Measurements from ENCODE around the gene RND3. TPM values are rescaled to one million over a fixed set of nuclear protein-coding genes. Genes with fewer than 3 reads are reported as not detected.

RND3 gene
- total RNA-seq, 2 experiments from 2014 or later = not detected

GRCh38 chr2:150530168-150530567 is 42.7 kb upstream of the RND3 start:
- BruUV-seq (replicated peaks) = no TSS peak
- Histone ChIP-seq H3K4me2 (ENCODE audit: low read length) (no peak overlapping the region), H3K4me1 (ENCODE audit: insufficient read depth, low read length, poor library complexity, severe bottlenecking) (no peaks in the 10 kb centered on the region), H3K27ac (ENCODE audit: low read depth, low read length, poor library complexity, severe bottlenecking) (no peak overlapping the region), H3K9me3 (ENCODE audit: low read length) (no peaks in the 10 kb centered on the region), H2AFZ (ENCODE audit: low read length) (no peak overlapping the region), H3K4me3 (ENCODE audit: low read depth, low read length, poor library complexity, severe bottlenecking) (no peak overlapping the region), H3K79me2 (ENCODE audit: insufficient read depth, low read depth, low read length) (no peaks in the 10 kb centered on the region), H4K20me1 (ENCODE audit: insufficient read depth, low read length) (no peaks in the 10 kb centered on the region), H3K9me2 (ENCODE audit: insufficient read depth, low read length) (no peaks in the 10 kb centered on the region), H3K36me3 (ENCODE audit: insufficient read depth, low read length) (no peaks in the 10 kb centered on the region)
- ChIA-PET POLR2A (no interaction called here), CTCF (ENCODE audit: unreplicated experiment) (no interaction called here)
- intact Hi-C loops (cut with micrococcal nuclease; ENCODE audit: unreplicated experiment) = no loop called here
- DNase-seq (ENCODE audit: low spot score) = no peak
- no peak for TF ChIP-seq EZH2phosphoT487 (IDR thresholded peaks at IDR 0.05; ENCODE audit: borderline replicate concordance, low read depth, low read length)

DNA sequence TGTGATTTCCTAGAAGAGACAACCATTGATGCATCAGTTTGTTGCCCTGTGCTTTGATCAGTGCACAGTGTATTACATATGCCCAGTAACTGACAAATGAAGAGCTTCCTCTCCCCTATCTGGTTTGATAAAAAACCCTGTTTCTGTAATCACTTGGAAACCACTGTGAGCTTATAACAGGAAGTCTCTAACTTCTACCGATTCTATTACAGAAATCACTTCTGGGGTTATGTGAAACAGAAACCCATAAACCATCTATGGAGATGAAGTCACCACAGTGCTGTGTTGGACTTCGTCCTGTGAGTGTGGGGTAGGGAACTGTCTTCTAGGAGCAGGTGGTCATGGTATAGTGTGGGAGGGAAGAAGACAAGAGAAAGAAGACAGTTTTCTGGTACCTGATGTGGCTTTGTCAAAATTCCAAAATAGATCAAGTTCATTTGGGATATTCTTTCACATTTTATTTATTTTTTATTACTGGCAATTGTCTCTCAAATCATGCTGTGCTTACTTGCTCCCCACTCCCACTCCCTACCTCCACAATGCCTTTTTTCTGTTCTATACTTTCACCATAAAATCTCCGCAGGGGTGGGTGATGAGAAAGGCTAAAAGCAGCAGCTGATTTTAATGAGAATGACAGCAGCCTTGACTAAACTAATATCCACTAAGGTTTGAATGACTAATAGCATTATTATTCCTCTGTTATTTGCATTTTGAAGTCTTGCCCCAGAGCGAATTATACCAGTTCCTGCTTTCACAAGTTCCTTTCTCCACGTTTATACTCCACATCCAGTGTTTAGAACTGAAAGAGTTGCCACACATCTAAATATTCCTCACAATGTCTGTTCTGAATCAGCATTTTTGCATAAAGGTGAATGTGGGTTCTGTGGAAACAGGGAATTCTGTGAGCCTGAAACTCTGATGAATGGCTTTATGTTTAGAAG is 41.7 kb upstream of the RND3 start:
- no peak overlapping the region for H3K4me3 ChIP-seq (ENCODE audit: low read depth, low read length, poor library complexity, severe bottlenecking)
- no peak for DNase-seq (ENCODE audit: low spot score)
- H2AFZ ChIP-seq (ENCODE audit: low read length) = no peak overlapping the region
- BruUV-seq (replicated peaks) = no TSS peak
- intact Hi-C loops (cut with micrococcal nuclease; ENCODE audit: unreplicated experiment) = no loop called here
- H3K9me2 ChIP-seq (ENCODE audit: insufficient read depth, low read length) = no peaks in the 10 kb centered on the region
- H3K79me2 ChIP-seq (ENCODE audit: insufficient read depth, low read depth, low read length) = no peaks in the 10 kb centered on the region
- TF ChIP-seq CTCF (conservative IDR thresholded peaks at IDR 0.05; ENCODE audit: low read length) (no peak), EZH2phosphoT487 (IDR thresholded peaks at IDR 0.05; ENCODE audit: borderline replicate concordance, low read depth, low read length) (no peak)
- no peaks in the 10 kb centered on the region for H4K20me1 ChIP-seq (ENCODE audit: insufficient read depth, low read length)
- H3K9me3 ChIP-seq (ENCODE audit: low read length) = no peaks in the 10 kb centered on the region
- no peaks in the 10 kb centered on the region for H3K36me3 ChIP-seq (ENCODE audit: insufficient read depth, low read length)
- H3K4me1 ChIP-seq (ENCODE audit: insufficient read depth, low read length, poor library complexity, severe bottlenecking) = no peaks in the 10 kb centered on the region
- POLR2A ChIA-PET = interaction anchor here (0.5 to 0.6 kb wide), 2 partner anchors 22 to 568 kb away, joined by 3 read pairs; no protein-coding TSS in a partner anchor
- no peak overlapping the region for H3K27ac ChIP-seq (ENCODE audit: low read depth, low read length, poor library complexity, severe bottlenecking)
- CTCF ChIA-PET (ENCODE audit: unreplicated experiment) = no interaction called here
- no peak overlapping the region for H3K4me2 ChIP-seq (ENCODE audit: low read length)

DNA sequence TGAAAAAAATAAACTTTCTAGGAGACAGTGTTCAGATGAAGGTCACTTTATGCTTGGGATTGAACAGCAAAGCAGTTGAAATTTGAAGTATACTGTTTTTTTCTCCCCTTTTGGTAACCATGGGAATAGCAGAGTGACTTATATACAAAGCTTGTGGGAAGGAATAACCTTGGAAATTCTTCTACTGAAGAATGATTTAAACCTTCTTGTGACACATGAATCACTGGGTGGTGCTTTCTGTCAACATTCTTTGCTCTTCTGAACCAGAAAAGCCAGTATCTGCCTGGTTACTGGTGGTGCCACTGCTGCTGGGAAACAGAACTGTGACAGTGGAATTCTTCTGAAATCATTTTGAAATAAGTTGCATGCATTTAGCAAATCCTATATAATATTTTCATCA is 39.4 kb upstream of the RND3 start:
- POLR2A ChIA-PET = no interaction called here
- Histone ChIP-seq H3K36me3 (ENCODE audit: insufficient read depth, low read length) (no peaks in the 10 kb centered on the region), H3K4me2 (ENCODE audit: low read length) (no peak overlapping the region), H3K9me2 (ENCODE audit: insufficient read depth, low read length) (no peaks in the 10 kb centered on the region), H3K9me3 (ENCODE audit: low read length) (no peaks in the 10 kb centered on the region), H3K4me1 (ENCODE audit: insufficient read depth, low read length, poor library complexity, severe bottlenecking) (no peaks in the 10 kb centered on the region), H3K27ac (ENCODE audit: low read depth, low read length, poor library complexity, severe bottlenecking) (no peak overlapping the region), H4K20me1 (ENCODE audit: insufficient read depth, low read length) (no peaks in the 10 kb centered on the region), H3K4me3 (ENCODE audit: low read depth, low read length, poor library complexity, severe bottlenecking) (no peak overlapping the region), H2AFZ (ENCODE audit: low read length) (no peak overlapping the region), H3K79me2 (ENCODE audit: insufficient read depth, low read depth, low read length) (no peaks in the 10 kb centered on the region)
- TF ChIP-seq EZH2phosphoT487 (IDR thresholded peaks at IDR 0.05; ENCODE audit: borderline replicate concordance, low read depth, low read length) = no peak
- TF ChIP-seq CTCF (conservative IDR thresholded peaks at IDR 0.05; ENCODE audit: low read length) = no peak
- no TSS peak for BruUV-seq (replicated peaks)
- CTCF ChIA-PET (ENCODE audit: unreplicated experiment) = no interaction called here
- DNase-seq (ENCODE audit: low spot score) = no peak
- intact Hi-C loops (cut with micrococcal nuclease; ENCODE audit: unreplicated experiment) = no loop called here
